ENCODE measurements around the gene B3GALT5. TPM values are rescaled to one million over a fixed set of nuclear protein-coding genes. Genes with fewer than 3 reads are reported as not detected.

Gene B3GALT5
- total and polyA plus RNA-seq, 12 donors = 0.07 to 0.60 (median 0.25) TPM; not detected in 2

DNA sequence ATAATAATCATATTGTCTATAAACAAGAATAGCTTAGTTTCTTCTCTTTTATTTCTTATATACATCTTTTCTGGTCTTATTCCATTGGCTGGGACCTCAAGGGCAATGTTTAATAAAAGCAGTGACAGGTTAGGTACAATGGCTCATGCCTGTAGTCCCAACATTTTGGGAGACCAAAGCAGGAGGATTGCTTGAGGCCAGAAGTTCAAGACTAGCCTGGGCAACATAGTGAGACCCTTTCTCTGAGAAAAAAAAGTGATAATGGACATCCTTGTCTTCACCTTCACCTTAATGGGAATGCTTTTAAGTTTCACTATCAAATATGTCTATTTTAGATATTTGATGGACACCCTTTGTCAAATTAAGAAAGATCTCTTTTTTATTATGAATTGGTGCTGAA is 8.1 kb downstream of the B3GALT5 start:
- intact Hi-C loops (cut with DNase I) = no loop called here
- no peak for DNase-seq
- TF ChIP-seq POLR2A (IDR thresholded peaks at IDR 0.05) (no peak), CTCF (IDR thresholded peaks at IDR 0.05) (no peak)
- Histone ChIP-seq H3K27me3 (peaks cover 4% of the 10 kb centered on the region), H3K9me3 (replicated peaks in 1 of 3) (no peaks in the 10 kb centered on the region), H3K27ac (no peak overlapping the region), H3K4me3 (no peak overlapping the region), H3K36me3 (replicated peaks in 1 of 2) (no peaks in the 10 kb centered on the region), H3K4me1 (replicated peaks in 1 of 2) (no peaks in the 10 kb centered on the region)

DNA sequence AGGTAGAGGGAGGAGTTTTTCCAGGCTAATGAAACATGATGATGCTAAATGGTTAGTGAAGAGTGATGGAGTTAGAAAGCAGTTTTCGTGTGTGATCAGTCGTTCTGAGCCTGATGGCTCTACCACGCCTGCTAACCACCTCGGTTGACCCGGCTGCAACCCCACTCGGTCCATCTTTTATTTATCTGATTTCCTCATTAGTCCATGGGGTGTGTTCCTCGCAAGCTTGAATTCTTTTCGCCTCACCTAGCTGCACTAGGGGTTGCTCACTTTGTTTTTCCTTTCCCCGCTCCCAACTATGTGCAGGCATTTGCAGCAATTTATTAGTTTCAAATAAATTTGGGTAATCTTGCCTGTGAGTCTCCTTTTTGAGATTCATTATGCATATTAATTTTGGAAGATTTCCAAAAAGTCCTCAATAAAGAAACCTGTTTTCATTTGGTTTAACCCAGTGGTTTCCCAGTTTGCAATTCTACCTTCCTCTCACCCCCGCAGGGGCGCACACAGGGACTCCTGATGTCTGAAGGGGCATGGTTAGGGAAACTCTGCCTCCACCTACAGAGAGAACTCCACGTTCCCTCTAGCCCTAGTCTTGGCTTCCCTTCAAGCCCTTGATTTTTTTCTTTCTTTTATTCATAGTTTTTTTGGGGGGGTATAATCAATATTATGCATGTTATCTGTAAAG is 12.6 kb downstream of the B3GALT5 start:
- Histone ChIP-seq H3K27ac (no peak overlapping the region), H3K9me3 (replicated peaks in 1 of 3) (no peaks in the 10 kb centered on the region), H3K36me3 (replicated peaks in 1 of 2) (no peaks in the 10 kb centered on the region), H3K4me3 (no peak overlapping the region), H3K27me3 (peaks cover 3% of the 10 kb centered on the region), H3K4me1 (replicated peaks in 1 of 2) (no peaks in the 10 kb centered on the region)
- 76 to 80% (median 77%) methylated on average over 12 of the region's 12 CpGs for WGBS, 4 donors
- TF ChIP-seq CTCF (IDR thresholded peaks at IDR 0.05) (no peak), POLR2A (IDR thresholded peaks at IDR 0.05) (no peak)
- no peak for DNase-seq
- intact Hi-C loops (cut with DNase I) = no loop called here

GRCh38 chr21:39628385-39628784 is 15.6 kb downstream of the B3GALT5 start:
- H3K36me3 ChIP-seq (replicated peaks in 1 of 2) = no peaks in the 10 kb centered on the region
- H3K4me1 ChIP-seq (replicated peaks in 1 of 2) = no peaks in the 10 kb centered on the region
- intact Hi-C loops (cut with DNase I) = no loop called here
- H3K4me3 ChIP-seq = no peak overlapping the region
- H3K9me3 ChIP-seq (replicated peaks in 1 of 3) = no peaks in the 10 kb centered on the region
- no peak for DNase-seq
- H3K27me3 ChIP-seq = peaks cover 8% of the 10 kb centered on the region
- TF ChIP-seq CTCF (IDR thresholded peaks at IDR 0.05) (no peak), POLR2A (IDR thresholded peaks at IDR 0.05) (no peak)
- no peak overlapping the region for H3K27ac ChIP-seq
- 70 to 79% (median 73%) methylated on average over 8 of the region's 8 CpGs for WGBS, 4 donors

DNA sequence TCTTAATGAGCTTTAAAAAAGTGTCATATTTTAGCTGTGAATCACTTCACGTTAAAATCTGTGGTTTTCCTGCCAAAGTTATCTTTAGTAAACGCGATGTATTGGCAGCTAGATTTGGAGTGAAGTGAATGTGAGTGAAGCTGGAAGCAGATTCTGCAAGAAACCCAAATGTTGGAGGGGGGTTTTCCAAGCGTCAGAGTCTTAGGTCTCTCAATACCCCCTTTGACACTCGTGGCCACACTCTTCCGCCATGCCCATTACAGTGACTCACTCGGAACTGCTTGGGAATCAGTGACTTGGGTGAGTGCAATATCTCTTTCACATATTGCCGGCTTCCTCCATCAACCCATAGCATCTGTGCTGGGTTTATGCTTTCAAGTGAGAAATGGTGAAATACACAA is 17.5 kb downstream of the B3GALT5 start:
- Histone ChIP-seq H3K4me1 (replicated peaks in 1 of 2) (no peaks in the 10 kb centered on the region), H3K36me3 (replicated peaks in 1 of 2) (no peaks in the 10 kb centered on the region), H3K27ac (no peak overlapping the region), H3K27me3 (peaks cover 8% of the 10 kb centered on the region), H3K9me3 (replicated peaks in 1 of 3) (no peaks in the 10 kb centered on the region), H3K4me3 (no peak overlapping the region)
- no peak for DNase-seq
- WGBS, 4 donors = 73 to 83% (median 75%) methylated on average over 8 of the region's 8 CpGs
- TF ChIP-seq CTCF (IDR thresholded peaks at IDR 0.05) (no peak), POLR2A (IDR thresholded peaks at IDR 0.05) (no peak)
- intact Hi-C loops (cut with DNase I) = no loop called here

All from adrenal gland (tissue), 12 donors.